HL-60 (cell line): Measurements from ENCODE around the gene FBXO28.

Source experiments
- DNase-seq, 2 experiments: peaks; one replicate each; pipeline ENCODE4 v3.0.0-alpha.2; 2010 to 2020; ENCODE audit warnings: low read depth in 1 of 2, low spot score in 1 of 2
- H3K27ac ChIP-seq: fragments of 250-450 bp; sonication (Bioruptor Pico); replicated peaks from 2 replicates; pipeline ENCODE4 v1.5.1; 2020; ENCODE audit warnings: mild to moderate bottlenecking, moderate library complexity
- H3K27me3 ChIP-seq: fragments of 250-450 bp; sonication (Bioruptor Pico); 2 replicates; pipeline ENCODE4 v1.5.1; 2021; ENCODE audit warnings: mild to moderate bottlenecking, moderate library complexity; ENCODE audit not compliant: insufficient read depth, poor library complexity, severe bottlenecking
- H3K4me3 ChIP-seq: replicated peaks from 2 replicates; pipeline ENCODE4 v1.5.1; 2011; ENCODE audit warnings: mild to moderate bottlenecking, control low read depth, low read length; ENCODE audit not compliant: insufficient read depth
- CTCF ChIP-seq: IDR thresholded peaks from one replicate; pipeline ENCODE4 v1.5.1; 2011; ENCODE audit warnings: low read length, control low read depth, inconsistent platforms; ENCODE audit not compliant: insufficient read depth
- GABPA ChIP-seq: IDR thresholded peaks from 2 replicates; pipeline ENCODE4 v1.6.1; 2012; ENCODE audit warnings: low read depth
- POLR2AphosphoS5 ChIP-seq: IDR thresholded peaks from 2 replicates; pipeline ENCODE4 v1.6.1; 2012; ENCODE audit warnings: low read depth
- REST ChIP-seq: IDR thresholded peaks from 2 replicates; pipeline ENCODE4 v1.6.1; 2012; ENCODE audit warnings: low read depth; ENCODE audit not compliant: insufficient replicate concordance
- SPI1 ChIP-seq: IDR thresholded peaks from 2 replicates; pipeline ENCODE4 v1.6.1; 2012; ENCODE audit warnings: low read depth, mild to moderate bottlenecking, borderline replicate concordance

Gene FBXO28

GRCh38 chr1:224108991-224109390 lies 4.9 kb upstream of the FBXO28 start:
- Histone ChIP-seq H3K4me3 (no peak overlapping the region), H3K27ac (no peak overlapping the region), H3K27me3 (no peaks in the 10 kb centered on the region)
- DNase-seq = no peak
- TF ChIP-seq GABPA (no peak), CTCF (no peak), REST (no peak), SPI1 (no peak), POLR2AphosphoS5 (no peak)

- no peak for DNase-seq
- Histone ChIP-seq H3K27me3 (no peaks in the 10 kb centered on the region), H3K4me3 (no peak overlapping the region), H3K27ac (no peak overlapping the region)
- TF ChIP-seq REST (no peak), POLR2AphosphoS5 (no peak), SPI1 (no peak), CTCF (no peak), GABPA (no peak)
These were observed 3.9 kb upstream of the FBXO28 start for GRCh38 chr1:224109981-224110380.

- peak overlapping the region; percentile 92 for H3K4me3 ChIP-seq
- H3K27me3 ChIP-seq = no peaks in the 10 kb centered on the region
- H3K27ac ChIP-seq = peak overlapping the region; percentile 88
- no peak for DNase-seq
- no peak for TF ChIP-seq POLR2AphosphoS5
- no peak for TF ChIP-seq CTCF
- TF ChIP-seq SPI1 = no peak
- TF ChIP-seq GABPA = no peak
These were observed 906 bp upstream of the FBXO28 start for GRCh38 chr1:224113005-224113404.

- no peak for TF ChIP-seq REST
- no peak for TF ChIP-seq GABPA
- no peak for TF ChIP-seq SPI1
- TF ChIP-seq POLR2AphosphoS5 = no peak
- TF ChIP-seq CTCF = no peak
- DNase-seq = no peak
- peak overlapping the region; percentile 88 for H3K27ac ChIP-seq
- peak overlapping the region; percentile 92 for H3K4me3 ChIP-seq
- no peaks in the 10 kb centered on the region for H3K27me3 ChIP-seq
These were observed 380 bp upstream of the FBXO28 start for GRCh38 chr1:224113545-224113917.
